Tibial nerve (tissue), 4 donors: ENCODE measurements around the gene GPR158. TPM values are rescaled to one million over a fixed set of nuclear protein-coding genes. Genes with fewer than 3 reads are reported as not detected.

Experiments
- DNase-seq, 2 donors: peaks; one replicate each; pipeline ENCODE4 v3.0.0-alpha.2; 2019; ENCODE audit warnings: low spot score in 2 of 2
- H3K27ac ChIP-seq, 4 donors: fragments of 200-600 bp; sonication (generic) in 3 of 4; one replicate each; pipeline ENCODE4 v1.5.1; 2017 to 2019; ENCODE audit warnings: mild to moderate bottlenecking in 1 of 4
- H3K27me3 ChIP-seq, 2 donors: fragments of 200-600 bp; sonication (generic) in 1 of 2; one replicate each; pipeline versions ENCODE4 v1.5.1 to v1.6.0; 2017 to 2019
- H3K36me3 ChIP-seq, 3 donors: fragments of 200-600 bp; sonication (generic); one replicate each; pipeline ENCODE4 v1.5.1; 2018 to 2019
- H3K4me1 ChIP-seq, 4 donors: fragments of 200-600 bp; sonication (generic) in 3 of 4; one replicate each; pipeline ENCODE4 v1.5.1; 2017 to 2019
- H3K4me3 ChIP-seq, 4 donors: fragments of 200-600 bp; sonication (generic) in 3 of 4; one replicate each; pipeline ENCODE4 v1.5.1; 2017 to 2019; ENCODE audit warnings: mild to moderate bottlenecking in 1 of 4, moderate library complexity in 1 of 4
- H3K9me3 ChIP-seq, 4 donors: fragments of 200-600 bp; sonication (generic) in 3 of 4; one replicate each; pipeline ENCODE4 v1.5.1; 2017 to 2019
- EP300 ChIP-seq, 2 donors: sonication (generic); formaldehyde crosslinking; IDR thresholded peaks; one replicate each; pipeline ENCODE4 v1.6.1; 2017; ENCODE audit warnings: antibody characterized with exemption in 2 of 2, mild to moderate bottlenecking in 1 of 2
- POLR2A ChIP-seq, 2 donors: fragments of 450-650 bp; IDR thresholded peaks; one replicate each; pipeline ENCODE4 v1.6.1; 2017; ENCODE audit warnings: antibody characterized with exemption in 2 of 2, mild to moderate bottlenecking in 2 of 2, moderate library complexity in 2 of 2
- WGBS, 2 donors: methylation state at CpG; one replicate each; pipeline ENCODE4 v1.1.5; 2018; 5-methylcytosine and 5-hydroxymethylcytosine counted together
- total RNA-seq, 4 donors: library from RNA; depleted of rRNA; stranded (reverse); fragments of >200 nt; gene quantifications; one replicate each; pipeline ENCODE4 v1.1.0, GENCODE V29; 2016
- TF ChIP-seq, protein P1 (sequence below), 5 experiments: fragments of 200-600 bp in 3 of 5; fragments of 450-650 bp in 2 of 5; sonication (generic) in 3 of 5; IDR thresholded peaks; one replicate each; pipeline ENCODE4 v1.5.1; 2016 to 2019; ENCODE audit warnings: antibody characterized with exemption in 5 of 5, mild to moderate bottlenecking in 3 of 5, moderate library complexity in 2 of 5

The GPR158 gene
- total RNA-seq, 4 donors from 2014 or later, result under 0.01 to 0.39 (median under 0.01) TPM

DNA sequence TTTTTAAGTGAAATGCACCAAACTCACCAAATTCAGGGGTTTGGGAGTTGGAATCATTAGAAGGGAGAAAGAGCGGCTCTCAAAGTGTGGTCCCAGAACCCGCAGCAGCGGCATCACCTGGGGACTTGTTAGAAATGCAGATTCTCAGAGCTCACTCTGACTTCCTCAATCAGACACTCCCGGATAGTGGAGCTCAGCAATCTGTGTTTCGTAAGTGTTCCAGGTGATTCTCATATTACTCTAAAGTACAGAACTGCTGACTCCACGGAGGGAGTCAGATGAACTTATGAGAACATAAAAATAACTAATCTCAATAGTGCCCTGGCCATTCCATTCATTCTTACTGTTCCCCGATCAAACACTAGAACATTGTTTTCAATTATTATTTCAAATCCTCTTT lies 400.5 kb downstream of the GPR158 start:
- Histone ChIP-seq H3K4me3 (no peak overlapping the region), H3K27me3 (no peaks in the 10 kb centered on the region), H3K9me3 (no peaks in the 10 kb centered on the region), H3K27ac (no peak overlapping the region), H3K4me1 (no peaks in the 10 kb centered on the region), H3K36me3 (no peaks in the 10 kb centered on the region)
- WGBS, 2 donors, result 55 to 63% methylated on average over 7 of the region's 7 CpGs
- TF ChIP-seq POLR2A (IDR thresholded peaks at IDR 0.05), result no peak
- TF ChIP-seq, protein P1, sequence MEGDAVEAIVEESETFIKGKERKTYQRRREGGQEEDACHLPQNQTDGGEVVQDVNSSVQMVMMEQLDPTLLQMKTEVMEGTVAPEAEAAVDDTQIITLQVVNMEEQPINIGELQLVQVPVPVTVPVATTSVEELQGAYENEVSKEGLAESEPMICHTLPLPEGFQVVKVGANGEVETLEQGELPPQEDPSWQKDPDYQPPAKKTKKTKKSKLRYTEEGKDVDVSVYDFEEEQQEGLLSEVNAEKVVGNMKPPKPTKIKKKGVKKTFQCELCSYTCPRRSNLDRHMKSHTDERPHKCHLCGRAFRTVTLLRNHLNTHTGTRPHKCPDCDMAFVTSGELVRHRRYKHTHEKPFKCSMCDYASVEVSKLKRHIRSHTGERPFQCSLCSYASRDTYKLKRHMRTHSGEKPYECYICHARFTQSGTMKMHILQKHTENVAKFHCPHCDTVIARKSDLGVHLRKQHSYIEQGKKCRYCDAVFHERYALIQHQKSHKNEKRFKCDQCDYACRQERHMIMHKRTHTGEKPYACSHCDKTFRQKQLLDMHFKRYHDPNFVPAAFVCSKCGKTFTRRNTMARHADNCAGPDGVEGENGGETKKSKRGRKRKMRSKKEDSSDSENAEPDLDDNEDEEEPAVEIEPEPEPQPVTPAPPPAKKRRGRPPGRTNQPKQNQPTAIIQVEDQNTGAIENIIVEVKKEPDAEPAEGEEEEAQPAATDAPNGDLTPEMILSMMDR (IDR thresholded peaks at IDR 0.05), result no peak
- TF ChIP-seq EP300 (IDR thresholded peaks at IDR 0.05), result no peak
- DNase-seq, result no peak

DNA sequence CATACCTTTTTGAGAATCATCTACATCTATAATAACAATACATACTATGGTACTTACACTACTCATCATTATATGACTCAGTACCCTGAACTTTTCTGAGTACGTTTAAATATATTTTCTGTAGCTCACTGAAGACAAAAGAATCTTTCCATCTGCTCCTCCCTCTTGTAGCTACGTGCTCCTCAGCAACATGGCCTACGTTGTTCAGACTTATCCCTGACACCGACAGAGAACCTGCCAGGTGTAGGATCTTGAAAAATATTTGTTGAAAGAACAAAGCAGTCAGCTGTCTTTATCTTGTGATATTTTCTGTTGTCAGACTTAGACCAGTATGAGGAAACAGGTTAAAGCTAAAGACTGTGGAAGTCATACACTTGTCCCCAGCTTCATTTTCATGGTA lies 403.3 kb downstream of the GPR158 start:
- WGBS, 2 donors, result 75 to 81% methylated on average over 4 of the region's 4 CpGs
- Histone ChIP-seq H3K27me3 (no peaks in the 10 kb centered on the region), H3K27ac (no peak overlapping the region), H3K4me3 (no peak overlapping the region), H3K36me3 (no peaks in the 10 kb centered on the region), H3K4me1 (no peaks in the 10 kb centered on the region), H3K9me3 (no peaks in the 10 kb centered on the region)
- DNase-seq, result no peak
- TF ChIP-seq EP300 (IDR thresholded peaks at IDR 0.05) (no peak), POLR2A (IDR thresholded peaks at IDR 0.05) (no peak)
- TF ChIP-seq, protein P1 (IDR thresholded peaks at IDR 0.05), result no peak

DNA sequence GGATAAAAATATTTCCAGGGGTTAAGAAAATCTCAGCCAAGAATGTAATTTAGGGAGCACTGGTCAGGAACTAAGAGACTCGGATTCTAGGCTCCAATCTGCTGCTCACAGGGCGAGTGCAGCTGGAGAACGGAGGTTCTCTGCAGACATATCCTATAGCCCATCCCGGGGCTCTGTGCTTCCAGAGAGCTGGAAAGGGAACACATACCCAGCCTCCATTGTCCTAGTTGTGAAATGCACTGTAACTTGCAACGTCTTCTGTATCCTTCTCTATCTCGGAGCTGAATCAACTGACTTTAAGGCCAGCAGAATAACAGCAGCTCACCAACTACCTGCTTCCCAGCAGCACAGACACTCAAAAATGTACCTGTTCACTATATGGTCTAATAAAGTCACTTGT lies 408.2 kb downstream of the GPR158 start:
- TF ChIP-seq EP300 (IDR thresholded peaks at IDR 0.05), result no peak
- TF ChIP-seq POLR2A (IDR thresholded peaks at IDR 0.05), result no peak
- TF ChIP-seq, protein P1 (IDR thresholded peaks at IDR 0.05), result no peak
- Histone ChIP-seq H3K27ac (no peak overlapping the region), H3K4me3 (no peak overlapping the region), H3K9me3 (no peaks in the 10 kb centered on the region), H3K36me3 (no peaks in the 10 kb centered on the region), H3K27me3 (no peaks in the 10 kb centered on the region), H3K4me1 (no peaks in the 10 kb centered on the region)
- DNase-seq, result no peak
- WGBS, 2 donors, result 64 to 69% methylated on average over 6 of the region's 6 CpGs

DNA sequence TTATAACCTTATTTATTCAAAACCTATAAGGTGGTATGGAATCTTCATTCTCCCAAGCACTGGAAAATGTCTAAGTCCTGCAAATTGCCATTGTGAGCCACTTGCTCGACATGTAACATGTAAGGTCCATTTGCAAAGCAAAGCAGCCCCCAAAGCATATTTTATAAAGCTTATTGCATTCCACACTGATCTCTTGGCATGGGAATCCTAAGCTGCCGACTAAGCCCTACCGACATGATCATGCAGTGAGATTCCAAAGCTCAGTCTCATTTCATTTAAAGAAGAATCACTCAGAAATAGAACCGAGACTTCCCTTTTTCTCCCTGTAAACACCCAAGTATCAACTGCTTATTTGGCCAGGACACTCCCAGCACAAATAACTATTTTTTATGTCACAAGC lies 425.9 kb downstream of the GPR158 start:
- no peak for DNase-seq
- Histone ChIP-seq H3K4me1 (no peaks in the 10 kb centered on the region), H3K4me3 (no peak overlapping the region), H3K27ac (no peak overlapping the region), H3K27me3 (no peaks in the 10 kb centered on the region), H3K36me3 (no peaks in the 10 kb centered on the region), H3K9me3 (no peaks in the 10 kb centered on the region)
- TF ChIP-seq POLR2A (IDR thresholded peaks at IDR 0.05) (no peak), EP300 (IDR thresholded peaks at IDR 0.05) (no peak)
- TF ChIP-seq, protein P1 (IDR thresholded peaks at IDR 0.05), result no peak
- WGBS, 2 donors, result 45 to 66% methylated on average over 4 of the region's 4 CpGs

DNA sequence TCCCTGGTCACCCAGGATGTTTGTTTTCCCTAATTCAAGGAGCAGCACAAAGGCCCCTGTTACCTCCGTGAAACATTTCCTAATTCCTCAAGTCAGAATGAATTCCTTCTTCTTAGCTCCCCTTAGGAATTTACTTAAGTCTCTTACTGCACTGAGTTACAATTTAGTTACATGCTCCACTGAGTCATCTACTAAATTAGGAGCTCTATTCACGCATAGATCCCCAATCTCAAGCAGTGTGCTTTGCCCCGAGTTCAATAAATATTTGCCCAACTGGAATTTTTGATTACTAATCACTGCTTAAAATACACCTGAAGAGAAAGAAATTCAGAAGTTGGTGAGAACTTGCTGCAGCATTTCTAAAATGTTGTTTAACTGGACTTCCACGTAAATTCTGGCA lies 429.8 kb downstream of the GPR158 start:
- Histone ChIP-seq H3K4me1 (no peaks in the 10 kb centered on the region), H3K27ac (no peak overlapping the region), H3K9me3 (no peaks in the 10 kb centered on the region), H3K4me3 (no peak overlapping the region), H3K27me3 (no peaks in the 10 kb centered on the region), H3K36me3 (no peaks in the 10 kb centered on the region)
- no peak for TF ChIP-seq EP300 (IDR thresholded peaks at IDR 0.05)
- no peak for TF ChIP-seq POLR2A (IDR thresholded peaks at IDR 0.05)
- TF ChIP-seq, protein P1 (IDR thresholded peaks at IDR 0.05), result no peak
- no peak for DNase-seq
- WGBS, 2 donors, result 71 to 75% methylated on average over 4 of the region's 4 CpGs
